GM18526 (cell line): ENCODE results near the gene MAFF.

ENCODE experiments used
- POLR2A ChIP-seq: IDR thresholded peaks from 3 replicates; pipeline ENCODE4 v1.6.1; 2011; ENCODE audit not compliant: insufficient read length; ENCODE audit errors: extremely low read depth

Gene MAFF

DNA sequence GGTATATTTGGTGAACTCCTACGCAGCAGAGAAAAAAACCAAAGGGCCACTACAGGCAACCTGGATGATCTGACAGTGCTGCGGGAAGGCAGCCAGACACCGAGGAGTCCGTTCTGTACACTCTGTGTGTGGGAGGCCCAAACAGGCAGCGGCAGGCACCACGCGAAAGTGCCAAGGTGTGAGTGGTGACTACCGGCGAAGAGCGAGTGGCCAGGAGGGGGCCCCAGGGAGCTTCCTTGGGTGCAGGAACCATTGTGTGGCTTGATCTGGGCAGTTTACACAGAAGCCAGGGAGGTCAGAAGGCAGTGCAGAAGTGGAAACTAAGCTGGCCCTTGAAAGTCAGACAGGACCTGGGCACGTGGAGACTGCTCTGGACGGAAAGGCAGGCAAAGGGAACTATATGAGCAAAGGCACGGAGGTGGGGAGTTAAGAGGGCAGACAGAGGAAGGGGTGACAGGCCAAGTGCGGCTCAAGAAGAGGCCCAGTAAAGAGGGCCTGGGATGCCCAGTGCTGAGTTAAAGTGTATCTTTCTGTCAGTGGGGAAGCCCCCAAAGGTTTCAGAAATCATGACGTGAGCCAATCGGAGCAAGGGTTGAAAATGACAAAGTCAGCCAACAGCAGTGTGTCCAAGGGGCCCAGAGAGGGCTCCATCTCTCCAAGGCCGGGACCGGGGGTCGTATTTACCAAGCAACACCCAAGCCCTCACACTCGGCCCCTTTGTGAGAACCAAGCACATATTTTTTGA is 60.4 kb downstream of the MAFF start:
- no peak for TF ChIP-seq POLR2A

DNA sequence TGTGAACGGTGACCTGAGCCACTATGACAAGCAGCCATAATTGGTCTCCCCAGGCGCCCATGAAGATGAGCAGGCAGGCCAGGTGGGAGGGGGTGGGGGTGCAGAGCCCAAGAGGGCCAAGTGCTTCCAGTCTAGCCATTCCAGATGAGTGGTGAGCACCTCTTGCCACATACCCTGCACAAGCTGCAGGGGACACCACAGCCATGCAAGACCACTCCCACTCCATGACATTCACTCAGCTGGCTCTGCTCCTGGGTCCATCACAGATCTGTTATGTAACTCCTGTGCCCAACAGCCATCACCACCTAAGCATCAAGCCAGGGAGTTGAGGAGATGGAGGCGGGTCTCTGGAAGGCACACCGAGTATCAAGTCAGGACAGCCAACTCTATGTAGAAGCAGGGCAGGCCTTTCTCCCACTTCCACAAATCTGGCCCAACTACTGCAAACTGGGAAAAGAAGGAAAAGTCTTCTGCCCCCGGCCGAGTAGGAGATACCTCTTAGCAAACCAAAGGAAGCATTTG is 62.6 kb downstream of the MAFF start:
- TF ChIP-seq POLR2A = no peak
